Activated naive CD4-positive, alpha-beta T cell treated with anti-CD3 and anti-CD28 coated beads, Interleukin-2, amount 50 U/mL, for 24 hours (primary cell): ENCODE measurements around the gene TUBGCP2.

Source experiments
- H3K27ac Mint-ChIP-seq: one replicate; pipeline ENCODE4 v1.8.0; 2021; ENCODE audit warnings: mild to moderate bottlenecking, mixed read lengths
- H3K27me3 Mint-ChIP-seq: one replicate; pipeline ENCODE4 v1.8.0; 2021; ENCODE audit warnings: mixed read lengths
- H3K36me3 Mint-ChIP-seq: one replicate; pipeline ENCODE4 v1.8.0; 2021; ENCODE audit warnings: mixed read lengths
- H3K4me1 Mint-ChIP-seq: one replicate; pipeline ENCODE4 v1.8.0; 2021; ENCODE audit warnings: mixed read lengths
- H3K4me3 Mint-ChIP-seq: one replicate; pipeline ENCODE4 v1.8.0; 2021; ENCODE audit warnings: mild to moderate bottlenecking, mixed read lengths
- H3K9me3 Mint-ChIP-seq: one replicate; pipeline ENCODE4 v1.8.0; 2021; ENCODE audit warnings: mixed read lengths

Gene TUBGCP2

GRCh38 chr10:133349160-133349568, 40.5 kb upstream of the TUBGCP2 start:
- no peaks in the 10 kb centered on the region for H3K36me3 Mint-ChIP-seq
- H3K4me1 Mint-ChIP-seq, result no peaks in the 10 kb centered on the region
- no peak overlapping the region for H3K4me3 Mint-ChIP-seq
- no peak overlapping the region for H3K27ac Mint-ChIP-seq
- no peaks in the 10 kb centered on the region for H3K9me3 Mint-ChIP-seq
- H3K27me3 Mint-ChIP-seq, result peaks cover 8% of the 10 kb centered on the region

- Mint-ChIP-seq H3K27ac (no peak overlapping the region), H3K4me1 (peaks cover 5% of the 10 kb centered on the region), H3K9me3 (no peaks in the 10 kb centered on the region), H3K27me3 (peaks cover 12% of the 10 kb centered on the region), H3K4me3 (no peak overlapping the region), H3K36me3 (no peaks in the 10 kb centered on the region)
Measured at GRCh38 chr10:133347710-133348517, 39.2 kb upstream of the TUBGCP2 start.

DNA sequence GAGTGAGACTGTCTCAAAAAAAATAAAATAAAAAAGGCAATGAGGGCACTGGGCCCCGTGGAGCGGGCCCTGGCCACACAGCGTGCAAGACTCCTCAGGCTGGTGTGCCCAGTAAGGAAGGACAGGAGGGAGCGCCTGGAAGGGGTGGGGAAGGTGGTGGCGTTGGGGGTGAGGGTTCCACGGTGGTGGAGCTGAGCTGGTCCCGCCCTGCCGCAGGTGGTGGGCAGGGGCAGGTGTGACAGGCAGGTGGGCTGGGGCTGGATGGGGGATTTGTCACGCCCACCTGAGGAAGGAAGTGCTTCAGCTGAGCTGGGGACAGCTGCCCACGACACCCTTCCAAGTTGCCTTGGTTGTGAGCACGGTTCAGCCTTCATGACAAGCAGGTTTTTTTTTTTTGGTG, 37.7 kb upstream of the TUBGCP2 start:
- Mint-ChIP-seq H3K27ac (no peak overlapping the region), H3K27me3 (peaks cover 15% of the 10 kb centered on the region), H3K4me1 (peaks cover 5% of the 10 kb centered on the region), H3K36me3 (no peaks in the 10 kb centered on the region), H3K4me3 (no peak overlapping the region), H3K9me3 (no peaks in the 10 kb centered on the region)

DNA sequence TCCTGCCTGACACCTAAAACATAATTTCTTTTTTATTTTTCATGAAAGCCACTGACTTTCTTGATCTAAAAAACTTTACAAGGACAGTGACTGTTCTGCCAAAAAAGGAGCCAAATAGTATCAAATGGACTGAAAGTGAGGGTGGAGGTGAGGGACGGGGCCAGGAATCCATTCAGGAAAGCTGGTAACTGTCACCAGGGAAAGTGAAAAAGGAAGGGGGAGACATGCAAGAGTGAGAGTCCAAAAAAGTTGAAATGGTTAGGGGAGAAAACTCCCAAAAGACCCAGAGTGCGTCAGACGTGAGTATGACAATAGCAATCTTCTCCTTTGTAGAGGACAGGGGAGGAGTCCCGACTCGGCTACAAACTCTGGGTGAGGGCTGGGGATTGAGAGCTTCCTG, 35.6 kb upstream of the TUBGCP2 start:
- Mint-ChIP-seq H3K27ac (no peak overlapping the region), H3K4me1 (peaks cover 5% of the 10 kb centered on the region), H3K9me3 (no peaks in the 10 kb centered on the region), H3K27me3 (peaks cover 15% of the 10 kb centered on the region), H3K36me3 (no peaks in the 10 kb centered on the region), H3K4me3 (no peak overlapping the region)

DNA sequence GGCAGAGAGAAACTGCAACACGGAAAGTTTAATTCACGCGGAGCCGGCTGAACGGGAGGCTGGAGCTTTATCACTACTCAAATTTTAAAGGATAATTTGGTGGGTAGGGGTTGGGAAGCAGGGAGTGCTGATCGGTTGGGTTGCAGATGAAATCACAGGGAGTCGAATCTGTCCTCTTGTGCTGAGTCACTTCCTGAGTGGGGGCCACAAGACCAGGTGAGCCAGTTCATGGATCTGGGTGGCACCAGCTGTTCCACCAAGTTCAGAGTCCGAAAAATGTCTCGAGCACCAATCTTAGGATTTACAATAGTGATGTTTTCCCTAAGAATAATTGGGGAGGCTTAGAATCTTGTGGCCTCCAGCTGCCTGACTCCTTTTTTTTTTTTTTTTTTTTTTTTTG, 34.9 kb upstream of the TUBGCP2 start:
- no peak overlapping the region for H3K4me3 Mint-ChIP-seq
- H3K9me3 Mint-ChIP-seq, result no peaks in the 10 kb centered on the region
- H3K4me1 Mint-ChIP-seq, result peaks cover 5% of the 10 kb centered on the region
- H3K27me3 Mint-ChIP-seq, result peaks cover 15% of the 10 kb centered on the region
- H3K27ac Mint-ChIP-seq, result no peak overlapping the region
- no peaks in the 10 kb centered on the region for H3K36me3 Mint-ChIP-seq

DNA sequence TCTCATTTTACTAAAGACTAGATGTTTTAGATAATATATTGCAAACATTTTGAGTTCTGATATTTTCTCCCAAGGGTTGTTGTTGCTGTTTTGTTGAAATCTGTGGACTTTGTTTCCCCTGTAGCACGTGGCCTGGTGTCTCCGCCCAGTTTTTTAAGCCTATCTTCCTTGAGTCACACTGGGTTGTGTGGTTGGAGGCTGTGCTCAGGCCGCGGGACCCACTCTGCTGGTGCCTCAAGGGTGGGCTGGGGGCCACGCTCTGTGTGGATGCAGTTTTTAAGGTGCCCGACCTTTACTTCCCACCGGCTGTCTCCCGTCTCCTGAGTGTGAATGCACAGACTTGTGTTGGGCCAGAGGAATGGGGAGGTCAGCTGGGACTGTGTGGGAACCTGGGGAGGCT, 34.3 kb upstream of the TUBGCP2 start:
- Mint-ChIP-seq H3K27ac (no peak overlapping the region), H3K9me3 (no peaks in the 10 kb centered on the region), H3K4me3 (no peak overlapping the region), H3K4me1 (peaks cover 5% of the 10 kb centered on the region), H3K27me3 (peaks cover 15% of the 10 kb centered on the region), H3K36me3 (no peaks in the 10 kb centered on the region)

DNA sequence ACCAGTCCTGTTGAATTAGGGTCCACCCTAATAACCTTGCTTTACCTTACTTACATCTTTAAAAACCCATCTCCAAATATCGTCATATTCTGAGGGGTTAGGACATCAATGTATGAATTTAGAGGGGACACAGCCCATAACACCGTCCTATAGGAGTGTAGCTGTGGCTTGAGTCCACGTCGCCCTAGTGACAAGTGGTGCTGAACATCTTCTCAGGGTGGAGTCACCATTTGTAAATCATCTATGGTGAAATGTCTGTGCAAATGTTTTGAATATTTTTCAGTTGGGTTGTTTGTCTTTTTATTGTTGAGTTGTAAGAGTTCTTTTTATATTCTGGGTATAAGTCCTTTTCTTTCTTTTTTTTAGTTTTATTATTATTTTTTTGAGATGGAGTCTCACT, 33.3 kb upstream of the TUBGCP2 start:
- no peak overlapping the region for H3K4me3 Mint-ChIP-seq
- H3K36me3 Mint-ChIP-seq, result no peaks in the 10 kb centered on the region
- H3K4me1 Mint-ChIP-seq, result peaks cover 5% of the 10 kb centered on the region
- peaks cover 15% of the 10 kb centered on the region for H3K27me3 Mint-ChIP-seq
- no peak overlapping the region for H3K27ac Mint-ChIP-seq
- no peaks in the 10 kb centered on the region for H3K9me3 Mint-ChIP-seq

DNA sequence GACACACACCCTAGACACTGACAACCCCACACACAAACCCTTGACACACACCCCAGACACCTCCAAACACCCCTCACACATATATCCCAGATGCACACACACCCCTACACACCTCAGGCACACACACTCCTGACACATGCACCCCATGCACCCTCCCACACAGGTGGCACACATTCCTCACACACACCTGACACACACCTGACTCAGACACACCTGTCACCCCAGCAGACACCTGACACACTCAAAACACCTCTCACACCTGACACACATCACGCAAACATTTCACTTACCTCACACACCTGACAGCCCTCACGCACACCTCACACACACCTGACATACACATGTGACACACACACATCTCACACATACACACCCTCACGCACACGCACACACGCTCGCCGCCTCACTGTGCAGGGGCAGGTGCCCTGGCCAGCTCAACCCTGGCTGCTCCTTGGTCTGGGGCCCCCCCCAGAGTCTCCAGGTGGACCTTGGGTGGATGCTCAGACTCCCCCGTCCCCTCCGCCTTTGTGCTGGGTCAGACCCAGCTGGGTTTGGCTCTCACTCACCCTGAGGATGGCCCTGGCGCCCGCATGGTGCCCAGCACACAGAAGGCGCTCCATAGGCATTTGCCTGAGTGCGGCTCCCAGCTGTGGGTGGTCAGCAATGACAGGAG, 31.2 kb upstream of the TUBGCP2 start:
- Mint-ChIP-seq H3K36me3 (no peaks in the 10 kb centered on the region), H3K4me3 (no peak overlapping the region), H3K27ac (no peak overlapping the region), H3K27me3 (peaks cover 11% of the 10 kb centered on the region), H3K9me3 (no peaks in the 10 kb centered on the region), H3K4me1 (peaks cover 5% of the 10 kb centered on the region)

GRCh38 chr10:133338080-133339071, 29.7 kb upstream of the TUBGCP2 start:
- Mint-ChIP-seq H3K4me3 (no peak overlapping the region), H3K4me1 (peaks cover 4% of the 10 kb centered on the region), H3K27me3 (peaks cover 5% of the 10 kb centered on the region), H3K9me3 (no peaks in the 10 kb centered on the region), H3K36me3 (no peaks in the 10 kb centered on the region), H3K27ac (no peak overlapping the region)

DNA sequence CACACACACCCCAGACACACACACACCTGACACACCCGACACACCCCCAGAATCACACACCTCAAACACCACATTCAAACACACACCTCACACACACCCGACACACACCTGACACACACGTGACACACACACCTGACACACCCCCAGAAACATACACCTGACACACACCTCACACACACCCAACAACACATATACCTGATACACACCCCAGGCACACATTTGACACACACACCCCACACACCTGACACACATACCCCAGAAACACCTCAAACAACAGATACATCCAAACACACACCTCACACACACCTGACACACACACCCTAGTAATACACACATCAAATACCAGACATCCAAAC, 28.7 kb upstream of the TUBGCP2 start:
- H3K9me3 Mint-ChIP-seq, result no peaks in the 10 kb centered on the region
- H3K36me3 Mint-ChIP-seq, result no peaks in the 10 kb centered on the region
- no peaks in the 10 kb centered on the region for H3K4me1 Mint-ChIP-seq
- H3K27me3 Mint-ChIP-seq, result peaks cover 3% of the 10 kb centered on the region
- H3K4me3 Mint-ChIP-seq, result no peak overlapping the region
- no peak overlapping the region for H3K27ac Mint-ChIP-seq

DNA sequence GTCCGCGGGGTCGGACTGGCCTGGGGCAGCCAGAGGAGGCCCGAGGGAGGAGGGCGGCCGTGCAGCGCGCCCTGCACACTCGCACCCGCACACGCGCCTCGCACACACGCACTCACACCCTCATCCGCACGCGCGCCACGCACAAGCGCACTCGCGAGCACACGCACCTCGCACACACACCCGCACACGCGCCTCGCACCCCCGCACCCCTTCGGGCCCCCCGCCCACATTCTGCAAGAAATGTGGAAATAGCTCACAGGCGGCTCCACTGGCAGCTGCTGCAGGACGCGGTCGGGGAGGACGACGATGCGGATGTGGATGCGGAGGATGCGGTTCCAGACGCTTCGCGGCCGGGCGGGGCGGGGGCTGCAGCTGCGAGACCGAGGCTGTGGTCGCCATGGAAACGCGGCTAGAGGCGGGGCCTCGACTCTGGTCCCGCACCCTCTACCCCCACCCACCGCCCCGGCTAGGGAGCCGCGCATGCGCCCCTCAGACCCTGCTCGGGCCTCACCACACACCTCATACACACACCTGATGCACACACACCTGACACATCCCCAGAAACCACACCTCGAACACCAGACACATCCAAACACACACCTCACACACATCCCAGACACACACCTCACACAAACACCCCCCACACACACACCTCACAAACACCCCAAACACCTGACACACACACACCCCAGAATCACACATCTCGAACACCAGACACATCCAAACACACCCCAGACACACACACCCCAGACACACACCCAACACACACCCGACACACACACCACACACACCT, 28.1 kb upstream of the TUBGCP2 start, which contains the start of gene CALY:
CALY (minus strand) TSS at position 320 of the 793 bp plus-strand sequence. CDS start 7,907 bp downstream, outside the sequence.
- Mint-ChIP-seq H3K36me3 (no peaks in the 10 kb centered on the region), H3K9me3 (no peaks in the 10 kb centered on the region), H3K4me1 (no peaks in the 10 kb centered on the region), H3K27ac (no peak within 1 kb of the TSS), H3K27me3 (peaks cover under 1% of the 10 kb centered on the region), H3K4me3 (peak within 1 kb of the TSS; percentile 74)

DNA sequence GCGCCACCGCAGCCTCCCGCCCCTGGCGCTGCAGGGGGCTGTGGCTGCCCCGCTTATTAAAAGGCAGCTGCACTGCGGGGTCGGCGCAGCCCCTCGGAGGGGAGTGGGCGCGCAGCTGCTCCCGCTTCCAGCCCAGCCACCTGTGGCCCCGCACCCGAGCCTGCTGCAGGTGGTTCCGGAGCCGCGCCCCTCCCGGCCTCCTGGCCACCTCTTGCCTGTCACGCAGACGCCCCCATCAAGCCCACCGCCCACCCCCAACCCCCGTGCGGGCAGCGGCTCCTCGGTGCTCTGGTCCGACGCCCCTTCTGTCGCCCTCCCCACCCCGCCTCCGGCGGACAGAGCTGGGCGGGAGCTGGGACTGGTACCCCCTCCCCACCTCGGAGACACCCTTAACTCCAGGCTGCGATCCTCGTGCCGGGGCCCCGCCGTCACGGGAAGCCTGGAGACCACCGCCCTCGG, 27.5 kb upstream of the TUBGCP2 start:
- Mint-ChIP-seq H3K4me1 (no peaks in the 10 kb centered on the region), H3K27me3 (no peaks in the 10 kb centered on the region), H3K36me3 (no peaks in the 10 kb centered on the region), H3K4me3 (no peak overlapping the region), H3K9me3 (no peaks in the 10 kb centered on the region), H3K27ac (no peak overlapping the region)

GRCh38 chr10:133335246-133336117, 26.8 kb upstream of the TUBGCP2 start:
- no peaks in the 10 kb centered on the region for H3K27me3 Mint-ChIP-seq
- H3K36me3 Mint-ChIP-seq, result no peaks in the 10 kb centered on the region
- no peak overlapping the region for H3K27ac Mint-ChIP-seq
- H3K9me3 Mint-ChIP-seq, result no peaks in the 10 kb centered on the region
- no peaks in the 10 kb centered on the region for H3K4me1 Mint-ChIP-seq
- peak overlapping the region; percentile 63 for H3K4me3 Mint-ChIP-seq
